Endothelial cell of umbilical vein (primary cell): ENCODE measurements around the gene CNTROB. TPM values are rescaled to one million over a fixed set of nuclear protein-coding genes. Genes with fewer than 3 reads are reported as not detected.

Experiments used
- BruUV-seq: library from RNA; stranded (reverse); fragments of 400-500 nt; replicated peaks from 2 replicates; lab custom pipeline; 2021; lab: Mats Ljungman, UMichigan
- CTCF ChIA-PET: fragments of 300-600, 350-600 bp; sonication (Branson Sonifier 250); formaldehyde crosslinking; loops from one replicate; lab custom pipeline; 2021; ENCODE audit warnings: antibody characterized with exemption, inconsistent platforms; lab: Charles Lee
- POLR2A ChIA-PET: fragments of 300-600, 350-600 bp; sonication (Branson Sonifier 250); formaldehyde crosslinking; loops from one replicate; lab custom pipeline; 2021; ENCODE audit warnings: antibody characterized with exemption, inconsistent platforms; lab: Charles Lee
- DNase-seq: peaks from one replicate; pipeline ENCODE4 v3.0.0-alpha.2; 2011; ENCODE audit warnings: low read depth, low spot score
- FAIRE-seq: peaks from 2 replicates; lab custom pipeline; 2011; peaks lifted over from hg19 to GRCh38; lab: Jason Lieb, UNC
- H2AFZ ChIP-seq: 2 replicates; pipeline ENCODE4 v1.6.0; 2012; ENCODE audit warnings: low read depth, low read length, control low read depth, inconsistent platforms
- H3K27ac ChIP-seq: 2 replicates; pipeline ENCODE4 v1.5.1; 2011; ENCODE audit warnings: low read depth, mild to moderate bottlenecking, control low read depth, low read length, moderate library complexity; ENCODE audit not compliant: insufficient read depth
- H3K27me3 ChIP-seq, 2 experiments: 2 replicates each; pipeline versions ENCODE4 v1.6.0 to v1.6.1; 2011; ENCODE audit warnings: low read length in 2 of 2, mixed read lengths in 1 of 2; ENCODE audit not compliant: control insufficient read depth in 2 of 2, insufficient read depth in 2 of 2
- H3K36me3 ChIP-seq, 2 experiments: 2 replicates in 1 of 2; 3 replicates in 1 of 2; pipeline ENCODE4 v1.5.1; 2011; ENCODE audit warnings: low read length in 2 of 2, mild to moderate bottlenecking in 1 of 2, moderate library complexity in 1 of 2; ENCODE audit not compliant: control insufficient read depth in 2 of 2, insufficient read depth in 2 of 2; ENCODE audit errors: extremely low read depth in 1 of 2
- H3K4me1 ChIP-seq: 3 replicates; pipeline ENCODE4 v1.5.1; 2011; ENCODE audit warnings: mild to moderate bottlenecking, low read length; ENCODE audit not compliant: control insufficient read depth, insufficient read depth; ENCODE audit errors: extremely low read depth
- H3K4me2 ChIP-seq: 2 replicates; pipeline ENCODE4 v1.6.1; 2011; ENCODE audit warnings: low read length, control low read depth, mixed read lengths; ENCODE audit not compliant: insufficient read depth
- H3K4me3 ChIP-seq, 3 experiments: fragments of 200-600 bp in 1 of 3; sonication (generic), shearing (Covaris generic) in 1 of 3; replicated peaks in 1 of 3; 2 replicates each; pipeline ENCODE4 v1.5.1; 2011 to 2016; ENCODE audit warnings: control low read depth in 3 of 3, low read length in 3 of 3, mild to moderate bottlenecking in 2 of 3, inconsistent platforms in 1 of 3, low read depth in 1 of 3, moderate library complexity in 1 of 3; ENCODE audit not compliant: insufficient read depth in 1 of 3
- H3K79me2 ChIP-seq: 2 replicates; pipeline ENCODE4 v1.6.0; 2012; ENCODE audit warnings: low read length, inconsistent platforms; ENCODE audit not compliant: control insufficient read depth, insufficient read depth
- H3K9ac ChIP-seq: replicated peaks from 2 replicates; pipeline ENCODE3; 2011; ENCODE audit warnings: low read length, control low read depth; ENCODE audit not compliant: insufficient read depth; ENCODE audit errors: extremely low read depth
- H3K9me1 ChIP-seq: replicated peaks from 3 replicates; pipeline ENCODE4 v1.6.0; 2011; ENCODE audit warnings: mild to moderate bottlenecking, low read length; ENCODE audit not compliant: control insufficient read depth, insufficient read depth; ENCODE audit errors: extremely low read depth
- H3K9me3 ChIP-seq: replicated peaks from 2 replicates; pipeline ENCODE4 v1.5.1; 2012; ENCODE audit warnings: low read length, inconsistent platforms; ENCODE audit not compliant: control insufficient read depth, insufficient read depth
- H4K20me1 ChIP-seq: replicated peaks from 2 replicates; pipeline ENCODE3; 2011; ENCODE audit warnings: mild to moderate bottlenecking, low read length; ENCODE audit not compliant: control insufficient read depth, insufficient read depth; ENCODE audit errors: extremely low read depth
- CTCF ChIP-seq, 2 donors: IDR thresholded peaks; 1 replicate in 1 of 2; 2 replicates in 1 of 2; pipeline ENCODE4 v1.5.1; 2011; ENCODE audit warnings: low read length in 2 of 2, mild to moderate bottlenecking in 2 of 2, moderate library complexity in 2 of 2, control low read depth in 1 of 2, inconsistent platforms in 1 of 2, low read depth in 1 of 2; ENCODE audit not compliant: insufficient read depth in 1 of 2; ENCODE audit errors: extremely low read depth in 1 of 2
- EZH2 ChIP-seq: IDR thresholded peaks from 2 replicates; pipeline ENCODE4 v1.6.1; 2012; ENCODE audit warnings: borderline replicate concordance, low read depth, mild to moderate bottlenecking, moderate library complexity, low read length, inconsistent platforms; ENCODE audit not compliant: severe bottlenecking
- FOS ChIP-seq: IDR thresholded peaks from 2 replicates; pipeline ENCODE4 v1.6.1; 2011; ENCODE audit warnings: mild to moderate bottlenecking, low read length, moderate library complexity, borderline replicate concordance; ENCODE audit not compliant: insufficient read depth
- GATA2 ChIP-seq: IDR thresholded peaks from 2 replicates; pipeline ENCODE4 v1.7.0; 2011; ENCODE audit warnings: low read depth, mild to moderate bottlenecking, moderate library complexity, mixed read lengths, low read length; ENCODE audit not compliant: insufficient read length, insufficient read depth
- JUN ChIP-seq: IDR thresholded peaks from 2 replicates; pipeline ENCODE4 v1.6.1; 2011; ENCODE audit warnings: borderline replicate concordance, low read depth; ENCODE audit not compliant: insufficient read length, insufficient read depth
- MYC ChIP-seq: IDR thresholded peaks from one replicate; pipeline ENCODE4 v1.6.1; 2011; ENCODE audit warnings: mild to moderate bottlenecking, low read depth, low read length
- POLR2A ChIP-seq: IDR thresholded peaks from 2 replicates; pipeline ENCODE4 v1.6.1; 2012; ENCODE audit warnings: low read depth, mild to moderate bottlenecking, control low read depth, low read length
- POLR2AphosphoS5 ChIP-seq: IDR thresholded peaks from 2 replicates; pipeline ENCODE4 v1.6.1; 2012; ENCODE audit warnings: low read depth, mild to moderate bottlenecking, control low read depth, low read length, moderate library complexity; ENCODE audit not compliant: insufficient read depth
- dilution Hi-C: fragments of 300-500 bp; cut with MboI; formaldehyde crosslinking; loops from one replicate; pipeline ENCODE4 v1.15.0; 2019; ENCODE audit warnings: low sequenced_read_pairs; ENCODE audit not compliant: extremely low pct_ligation_motif_present
- intact Hi-C: fragments of 100-400 bp; cut with micrococcal nuclease; formaldehyde crosslinking; loops from one replicate; pipeline ENCODE4 v1.10.0; 2022
- polyA plus RNA-seq, 4 experiments: library from polyadenylated mRNA; depleted of rRNA in 3 of 4; stranded (reverse) in 3 of 4; unstranded in 1 of 4; fragments of >200 nt; gene quantifications; 2 replicates each; pipeline versions ENCODE4 v1.2.1 to v1.2.3, GENCODE V29; 2011 to 2012; ENCODE audit warnings: missing spikeins in 1 of 4
- total RNA-seq: library from RNA; stranded (reverse); gene quantifications from 2 replicates; pipeline ENCODE4 v1.2.3, GENCODE V29; 2021
- TF ChIP-seq, protein P1 (sequence below): IDR thresholded peaks from 2 replicates; pipeline ENCODE4 v1.6.1; 2011; ENCODE audit not compliant: insufficient read depth, insufficient read length

Gene CNTROB
- total and polyA plus RNA-seq, 2 donors (not counting 3 experiments of a cell fraction or from before 2014, with no cell fraction given), result 24.9 to 47.2 TPM

DNA sequence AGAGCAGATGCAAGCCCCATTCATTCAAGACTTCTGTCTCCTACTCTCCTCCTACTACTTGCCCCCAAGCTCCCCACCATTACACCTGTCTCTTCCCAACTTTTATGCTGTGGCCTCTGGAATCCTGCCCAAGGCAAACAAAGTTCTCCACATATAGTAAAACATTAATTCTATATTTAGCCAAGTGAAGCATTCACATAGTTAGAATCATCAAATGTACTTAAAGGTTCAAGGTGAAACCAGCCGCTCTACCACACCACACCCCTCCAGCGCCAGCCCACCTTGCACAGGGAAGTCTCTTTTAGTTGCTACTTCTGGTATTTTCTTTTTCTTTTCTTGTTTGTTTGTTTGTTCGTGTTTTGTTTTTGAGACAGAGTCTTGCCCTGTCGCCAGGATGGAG is 45.0 kb downstream of the CNTROB start:
- Histone ChIP-seq H3K27ac (no peak overlapping the region), H3K4me1 (peaks cover 2% of the 10 kb centered on the region), H3K9me3 (peaks cover 6% of the 10 kb centered on the region), H3K4me2 (no peak overlapping the region), H3K9ac (no peak overlapping the region), H2AFZ (no peak overlapping the region), H3K4me3 (no peak overlapping the region), H3K9me1 (no peaks in the 10 kb centered on the region), H3K36me3 (no peaks in the 10 kb centered on the region), H3K27me3 (peaks cover 0 to 2% of the 10 kb centered on the region in 2 experiments), H4K20me1 (no peaks in the 10 kb centered on the region), H3K79me2 (no peaks in the 10 kb centered on the region)
- TF ChIP-seq GATA2, result no peak
- TF ChIP-seq, protein P1, sequence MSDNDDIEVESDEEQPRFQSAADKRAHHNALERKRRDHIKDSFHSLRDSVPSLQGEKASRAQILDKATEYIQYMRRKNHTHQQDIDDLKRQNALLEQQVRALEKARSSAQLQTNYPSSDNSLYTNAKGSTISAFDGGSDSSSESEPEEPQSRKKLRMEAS, result no peak
- no peak for TF ChIP-seq FOS
- TF ChIP-seq POLR2AphosphoS5, result no peak
- no peak for TF ChIP-seq CTCF (IDR thresholded peaks at IDR 0.05; ENCODE audit: extremely low read depth in 1 of 2, insufficient read depth in 1 of 2, low read depth in 1 of 2, low read length in 2 of 2)
- TF ChIP-seq POLR2A, result no peak
- TF ChIP-seq EZH2, result no peak
- TF ChIP-seq JUN, result no peak
- no peak for TF ChIP-seq MYC
- ChIA-PET POLR2A (no interaction called here), CTCF (interaction anchor here (1.2 kb wide), 1 partner anchor 9 kb away, joined by 3 read pairs; no protein-coding TSS in a partner anchor)
- no peak for DNase-seq
- no TSS peak for BruUV-seq
- FAIRE-seq, result no peak
- intact Hi-C loops (no loop called here), dilution Hi-C loops (no loop called here)
